ENCODE data around the gene ZNF445. TPM values are rescaled to one million over a fixed set of nuclear protein-coding genes. Genes with fewer than 3 reads are reported as not detected.
"Not testable (repeated sequence)": the region's sequence is repeated elsewhere in the genome, so short reads cannot be mapped to it uniquely, and the experiment has no call there.

The ZNF445 gene
- total RNA-seq, 1 donor, result 9.8 TPM

DNA sequence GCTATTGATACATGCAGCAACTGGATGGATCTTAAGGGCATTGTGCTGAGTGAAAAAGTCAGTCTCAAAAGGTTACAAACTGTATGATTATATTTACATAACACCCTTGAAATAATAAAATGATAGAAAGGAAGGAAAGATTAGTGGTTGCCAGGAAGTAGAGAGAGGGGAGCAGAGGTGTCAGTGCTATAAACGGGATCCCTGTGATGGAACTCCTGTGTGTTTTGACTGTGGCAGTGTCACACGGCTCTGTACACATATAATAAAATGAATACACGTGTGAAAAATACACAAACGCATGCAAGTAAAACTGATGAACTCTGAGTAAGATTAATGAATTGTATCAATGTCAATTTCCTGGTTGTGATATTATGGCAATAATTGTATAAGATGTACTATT lies 78.6 kb downstream of the ZNF445 start:
- Histone ChIP-seq H3K27me3 (ENCODE audit: insufficient read depth, low read length) (no peaks in the 10 kb centered on the region), H3K36me3 (ENCODE audit: insufficient read depth, low read length) (no peaks in the 10 kb centered on the region), H3K4me2 (ENCODE audit: insufficient read depth, low read length) (no peak overlapping the region), H3K9me3 (ENCODE audit: low read depth, low read length) (no peaks in the 10 kb centered on the region), H3K4me1 (ENCODE audit: insufficient read depth, low read length) (no peaks in the 10 kb centered on the region), H4K20me1 (ENCODE audit: insufficient read depth, low read length) (no peaks in the 10 kb centered on the region), H2AFZ (ENCODE audit: low read length) (no peak overlapping the region), H3K27ac (ENCODE audit: low read depth, low read length) (no peak overlapping the region), H3K79me2 (ENCODE audit: insufficient read depth, low read length) (no peaks in the 10 kb centered on the region), H3K4me3 (ENCODE audit: insufficient read depth, low read length) (no peak overlapping the region)
- no peak for DNase-seq (ENCODE audit: insufficient read length, low spot score, missing footprints)
- TF ChIP-seq, protein P1, sequence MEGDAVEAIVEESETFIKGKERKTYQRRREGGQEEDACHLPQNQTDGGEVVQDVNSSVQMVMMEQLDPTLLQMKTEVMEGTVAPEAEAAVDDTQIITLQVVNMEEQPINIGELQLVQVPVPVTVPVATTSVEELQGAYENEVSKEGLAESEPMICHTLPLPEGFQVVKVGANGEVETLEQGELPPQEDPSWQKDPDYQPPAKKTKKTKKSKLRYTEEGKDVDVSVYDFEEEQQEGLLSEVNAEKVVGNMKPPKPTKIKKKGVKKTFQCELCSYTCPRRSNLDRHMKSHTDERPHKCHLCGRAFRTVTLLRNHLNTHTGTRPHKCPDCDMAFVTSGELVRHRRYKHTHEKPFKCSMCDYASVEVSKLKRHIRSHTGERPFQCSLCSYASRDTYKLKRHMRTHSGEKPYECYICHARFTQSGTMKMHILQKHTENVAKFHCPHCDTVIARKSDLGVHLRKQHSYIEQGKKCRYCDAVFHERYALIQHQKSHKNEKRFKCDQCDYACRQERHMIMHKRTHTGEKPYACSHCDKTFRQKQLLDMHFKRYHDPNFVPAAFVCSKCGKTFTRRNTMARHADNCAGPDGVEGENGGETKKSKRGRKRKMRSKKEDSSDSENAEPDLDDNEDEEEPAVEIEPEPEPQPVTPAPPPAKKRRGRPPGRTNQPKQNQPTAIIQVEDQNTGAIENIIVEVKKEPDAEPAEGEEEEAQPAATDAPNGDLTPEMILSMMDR (IDR thresholded peaks at IDR 0.05; ENCODE audit: extremely low read depth, low read depth, low read length), result no peak

DNA sequence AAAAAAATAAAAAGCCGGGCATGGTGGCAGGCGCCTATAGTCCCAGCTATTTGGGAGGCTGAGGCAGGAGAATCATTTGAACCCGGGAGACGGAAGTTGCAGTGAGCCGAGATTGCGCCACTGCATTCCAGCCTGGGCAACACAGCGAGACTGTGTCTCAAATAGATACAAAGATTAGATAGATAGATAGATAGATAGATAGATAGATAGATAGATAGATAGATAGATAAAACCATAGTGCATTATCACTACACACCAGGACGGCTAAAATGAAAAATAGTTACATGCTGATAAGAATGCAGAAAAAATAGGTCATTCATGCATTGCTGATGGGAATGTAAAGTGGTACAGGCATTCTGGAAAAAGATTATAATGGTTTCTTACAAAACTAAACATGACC lies 79.2 kb downstream of the ZNF445 start:
- H3K4me1 ChIP-seq (ENCODE audit: insufficient read depth, low read length); H3K4me3 ChIP-seq (ENCODE audit: insufficient read depth, low read length); DNase-seq (ENCODE audit: insufficient read length, low spot score, missing footprints); H3K27ac ChIP-seq (ENCODE audit: low read depth, low read length); H3K9me3 ChIP-seq (ENCODE audit: low read depth, low read length); H4K20me1 ChIP-seq (ENCODE audit: insufficient read depth, low read length); H3K36me3 ChIP-seq (ENCODE audit: insufficient read depth, low read length); H3K27me3 ChIP-seq (ENCODE audit: insufficient read depth, low read length); H3K4me2 ChIP-seq (ENCODE audit: insufficient read depth, low read length); H3K79me2 ChIP-seq (ENCODE audit: insufficient read depth, low read length); H2AFZ ChIP-seq (ENCODE audit: low read length): not testable (repeated sequence)

DNA sequence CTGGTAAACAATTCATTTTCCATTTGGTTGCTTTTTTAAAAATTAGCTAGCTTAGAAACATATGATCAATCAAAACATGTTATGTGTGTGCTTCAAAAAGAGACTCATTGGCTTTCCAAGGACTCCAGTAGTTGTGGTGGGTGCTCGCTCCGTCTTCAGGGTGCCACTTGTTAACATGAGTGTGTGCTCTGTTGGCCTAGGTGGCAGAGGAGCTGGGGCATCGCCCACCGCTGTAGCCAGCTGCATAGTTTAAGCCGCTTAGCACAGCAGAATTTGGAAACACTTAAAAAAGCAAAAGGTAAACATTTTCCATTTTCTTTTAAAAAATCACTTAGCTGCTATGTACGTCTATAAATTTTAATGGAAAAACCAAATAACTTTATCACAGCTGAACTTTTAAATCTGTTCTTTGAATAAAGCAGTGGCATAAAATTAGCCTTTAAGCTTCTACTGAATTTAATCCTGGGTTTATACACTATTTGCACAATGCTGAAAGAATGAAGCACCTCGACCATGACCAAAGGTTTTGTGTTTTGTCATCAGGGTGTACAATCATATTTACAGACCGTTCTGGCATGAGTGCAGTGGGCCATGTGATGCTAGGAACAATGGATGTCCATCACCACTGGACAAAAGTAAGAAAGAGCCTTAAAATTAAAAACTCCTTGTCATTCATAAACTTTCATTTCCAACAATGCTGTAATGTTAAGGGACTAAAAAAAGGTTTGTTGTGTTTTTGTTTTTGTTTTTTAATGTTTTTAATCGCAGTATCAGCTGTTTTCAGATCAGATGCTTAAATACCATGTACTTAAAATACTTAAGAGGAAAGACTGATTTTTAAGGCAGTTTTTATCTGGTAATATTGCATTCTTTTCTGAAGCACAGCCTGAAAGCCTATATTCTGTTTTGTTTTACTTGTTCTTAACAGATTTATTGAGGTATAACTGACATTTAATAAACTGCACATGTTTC lies 81.0 kb downstream of the ZNF445 start:
- Histone ChIP-seq H4K20me1 (ENCODE audit: insufficient read depth, low read length) (no peaks in the 10 kb centered on the region), H3K4me3 (ENCODE audit: insufficient read depth, low read length) (no peak overlapping the region), H2AFZ (ENCODE audit: low read length) (no peak overlapping the region), H3K36me3 (ENCODE audit: insufficient read depth, low read length) (no peaks in the 10 kb centered on the region), H3K4me1 (ENCODE audit: insufficient read depth, low read length) (no peaks in the 10 kb centered on the region), H3K9me3 (ENCODE audit: low read depth, low read length) (no peaks in the 10 kb centered on the region), H3K27ac (ENCODE audit: low read depth, low read length) (no peak overlapping the region), H3K4me2 (ENCODE audit: insufficient read depth, low read length) (no peak overlapping the region), H3K79me2 (ENCODE audit: insufficient read depth, low read length) (no peaks in the 10 kb centered on the region), H3K27me3 (ENCODE audit: insufficient read depth, low read length) (no peaks in the 10 kb centered on the region)
- TF ChIP-seq, protein P1 (IDR thresholded peaks at IDR 0.05; ENCODE audit: extremely low read depth, low read depth, low read length), result no peak
- DNase-seq (ENCODE audit: insufficient read length, low spot score, missing footprints), result no peak

DNA sequence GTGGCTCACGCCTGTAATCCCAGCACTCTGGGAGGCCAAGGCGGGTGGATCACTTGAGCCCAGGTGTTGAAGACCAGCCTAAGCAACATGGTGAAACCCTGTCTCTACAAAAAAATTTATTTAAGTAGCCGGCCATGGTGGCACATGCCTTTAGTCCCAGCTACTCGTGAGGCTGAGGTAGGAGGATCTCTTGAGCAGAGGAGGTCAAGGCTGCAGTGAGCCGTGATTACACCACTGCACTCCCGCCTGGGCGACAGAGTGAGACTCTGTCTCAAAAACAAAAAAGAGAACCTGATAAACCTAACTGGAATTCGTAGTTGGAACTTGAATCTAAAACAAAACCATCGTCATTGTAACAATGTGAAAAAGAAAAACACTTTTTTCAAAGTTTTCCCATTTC lies 81.8 kb downstream of the ZNF445 start:
- Histone ChIP-seq H3K27ac (ENCODE audit: low read depth, low read length) (no peak overlapping the region), H4K20me1 (ENCODE audit: insufficient read depth, low read length) (no peaks in the 10 kb centered on the region), H2AFZ (ENCODE audit: low read length) (no peak overlapping the region), H3K36me3 (ENCODE audit: insufficient read depth, low read length) (no peaks in the 10 kb centered on the region), H3K27me3 (ENCODE audit: insufficient read depth, low read length) (no peaks in the 10 kb centered on the region), H3K4me2 (ENCODE audit: insufficient read depth, low read length) (no peak overlapping the region), H3K79me2 (ENCODE audit: insufficient read depth, low read length) (no peaks in the 10 kb centered on the region), H3K4me3 (ENCODE audit: insufficient read depth, low read length) (no peak overlapping the region), H3K9me3 (ENCODE audit: low read depth, low read length) (no peaks in the 10 kb centered on the region), H3K4me1 (ENCODE audit: insufficient read depth, low read length) (no peaks in the 10 kb centered on the region)
- TF ChIP-seq, protein P1 (IDR thresholded peaks at IDR 0.05; ENCODE audit: extremely low read depth, low read depth, low read length), result no peak
- DNase-seq (ENCODE audit: insufficient read length, low spot score, missing footprints), result no peak
